Stomach (tissue), 4 donors: ENCODE measurements around the gene IL17REL.

Source experiments
- CTCF ChIP-seq, 7 experiments: fragments of 450-650 bp in 4 of 7; fragments of 200-600 bp in 3 of 7; sonication (generic) in 3 of 7; IDR thresholded peaks; one replicate each; pipeline ENCODE4 v1.5.1; 2016 to 2019; ENCODE audit warnings: antibody characterized with exemption in 7 of 7, control low read depth in 2 of 7, mild to moderate bottlenecking in 1 of 7
- POLR2A ChIP-seq, 4 donors: fragments of 450-650 bp; IDR thresholded peaks; one replicate each; pipeline ENCODE4 v1.6.1; 2016; ENCODE audit warnings: antibody characterized with exemption in 4 of 4, control low read depth in 2 of 4, mild to moderate bottlenecking in 1 of 4, moderate library complexity in 1 of 4

GRCh38 chr22:49977578-49977977 lies 35.0 kb downstream of the IL17REL start:
- TF ChIP-seq CTCF (IDR thresholded peaks at IDR 0.05) (no peak), POLR2A (IDR thresholded peaks at IDR 0.05) (no peak)
